ENCODE data around the gene ZIC4. TPM values are rescaled to one million over a fixed set of nuclear protein-coding genes. Genes with fewer than 3 reads are reported as not detected.

Gene ZIC4
- total and polyA plus RNA-seq, 10 of the 15 experiments (the other 5 are each of a cell fraction or from before 2014, with no cell fraction given) = not detected

DNA sequence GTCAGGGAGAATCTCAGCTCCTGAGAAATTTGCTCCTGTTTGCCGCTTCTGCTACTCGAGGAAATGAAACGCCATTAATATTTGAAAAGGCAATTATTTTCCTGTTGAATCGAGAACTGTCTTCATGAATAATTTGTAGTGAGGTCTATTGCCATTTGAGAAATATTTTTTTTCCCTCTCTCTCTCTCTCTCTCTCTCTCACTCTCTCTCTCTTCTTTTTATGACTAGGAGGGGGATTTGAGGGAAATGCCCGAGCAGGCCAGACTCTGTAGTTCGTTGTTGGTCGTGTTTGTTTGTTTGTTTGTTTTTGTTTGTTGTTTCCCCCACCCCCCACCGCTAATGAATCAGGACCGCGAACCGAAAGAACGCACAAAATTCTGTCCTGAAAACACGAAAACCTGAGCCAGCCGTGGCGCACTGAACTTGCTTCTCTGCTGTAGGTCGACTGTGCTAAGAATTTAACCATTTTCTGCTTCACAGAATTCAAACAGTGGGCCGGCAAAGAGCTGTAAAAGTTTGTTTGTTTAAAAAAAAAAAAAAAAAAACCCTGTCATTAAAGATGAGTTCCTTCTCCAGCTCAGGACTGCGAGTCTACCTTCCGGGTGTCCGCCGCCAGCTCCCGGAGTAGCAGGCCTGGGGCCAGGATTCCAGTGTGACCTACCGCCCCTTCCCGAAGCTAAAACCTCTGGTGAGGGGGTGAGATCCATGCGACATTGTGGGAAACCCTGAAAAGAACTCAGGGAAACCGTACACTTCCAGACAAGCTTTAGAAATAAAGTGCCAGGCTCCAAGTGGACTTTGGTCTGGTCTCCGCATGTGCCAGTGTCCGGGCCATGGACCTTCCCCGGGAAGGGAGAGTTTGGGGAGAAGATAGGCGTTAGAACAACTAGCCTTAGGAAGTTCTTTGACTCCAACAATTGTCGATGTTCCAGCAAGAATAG is 12.1 kb downstream of the ZIC4 start:
- no TSS peak for BruUV-seq (replicated peaks)
- ChIA-PET CTCF (no interaction called here), RAD21 (ENCODE audit: unreplicated experiment) (no interaction called here), SMC1A (ENCODE audit: uncharacterized antibody, unreplicated experiment) (interaction anchor here (0.6 kb wide), 1 partner anchor 66 kb away, joined by 3 read pairs; no protein-coding TSS in a partner anchor), POLR2A (no interaction called here)
- Histone ChIP-seq H3K79me2 (ENCODE audit: control insufficient read depth, insufficient read depth, low read length) (no peaks in the 10 kb centered on the region), H4K20me1 (ENCODE audit: control insufficient read depth, insufficient read depth) (no peaks in the 10 kb centered on the region), H3K27ac (ENCODE audit: control insufficient read depth, insufficient read depth) (no peak overlapping the region), H3K4me2 (ENCODE audit: control insufficient read depth, insufficient read depth) (no peak overlapping the region), H2AFZ (ENCODE audit: control insufficient read depth, low read depth, low read length) (no peak overlapping the region), H3K27me3 (replicated peaks in 1 of 2; ENCODE audit: control insufficient read depth in 2 of 2, insufficient read depth in 2 of 2, low read length in 1 of 2) (peaks cover 2 to 17% of the 10 kb centered on the region in 2 experiments), H3K9ac (ENCODE audit: control insufficient read depth, insufficient read depth, low read length) (no peak overlapping the region), H3K4me1 (ENCODE audit: control insufficient read depth, insufficient read depth, low read length) (no peaks in the 10 kb centered on the region), H3K9me3 (replicated peaks; ENCODE audit: control insufficient read depth, insufficient read depth, low read length) (peaks cover 8% of the 10 kb centered on the region; the same call in 2 of the 3 replicates), H3K36me3 (ENCODE audit: control insufficient read depth in 2 of 2, insufficient read depth in 2 of 2, low read length in 1 of 2) (no peaks in the 10 kb centered on the region), H3K4me3 (no peak overlapping the region)
- DNase-seq (ENCODE audit: low read depth, low spot score) = no peak
- 30% methylated on average over 31 of the region's 31 CpGs for WGBS (ENCODE audit: insufficient coverage, insufficient replicate concordance, low lambda C conversion rate, missing lambda C conversion rate)
- in situ Hi-C loops (cut with MboI) (no loop called here), intact Hi-C loops (cut with micrococcal nuclease; ENCODE audit: unreplicated experiment) (no loop called here)
- no peak for ATAC-seq
- FAIRE-seq = no peak
- TF ChIP-seq, protein P1, sequence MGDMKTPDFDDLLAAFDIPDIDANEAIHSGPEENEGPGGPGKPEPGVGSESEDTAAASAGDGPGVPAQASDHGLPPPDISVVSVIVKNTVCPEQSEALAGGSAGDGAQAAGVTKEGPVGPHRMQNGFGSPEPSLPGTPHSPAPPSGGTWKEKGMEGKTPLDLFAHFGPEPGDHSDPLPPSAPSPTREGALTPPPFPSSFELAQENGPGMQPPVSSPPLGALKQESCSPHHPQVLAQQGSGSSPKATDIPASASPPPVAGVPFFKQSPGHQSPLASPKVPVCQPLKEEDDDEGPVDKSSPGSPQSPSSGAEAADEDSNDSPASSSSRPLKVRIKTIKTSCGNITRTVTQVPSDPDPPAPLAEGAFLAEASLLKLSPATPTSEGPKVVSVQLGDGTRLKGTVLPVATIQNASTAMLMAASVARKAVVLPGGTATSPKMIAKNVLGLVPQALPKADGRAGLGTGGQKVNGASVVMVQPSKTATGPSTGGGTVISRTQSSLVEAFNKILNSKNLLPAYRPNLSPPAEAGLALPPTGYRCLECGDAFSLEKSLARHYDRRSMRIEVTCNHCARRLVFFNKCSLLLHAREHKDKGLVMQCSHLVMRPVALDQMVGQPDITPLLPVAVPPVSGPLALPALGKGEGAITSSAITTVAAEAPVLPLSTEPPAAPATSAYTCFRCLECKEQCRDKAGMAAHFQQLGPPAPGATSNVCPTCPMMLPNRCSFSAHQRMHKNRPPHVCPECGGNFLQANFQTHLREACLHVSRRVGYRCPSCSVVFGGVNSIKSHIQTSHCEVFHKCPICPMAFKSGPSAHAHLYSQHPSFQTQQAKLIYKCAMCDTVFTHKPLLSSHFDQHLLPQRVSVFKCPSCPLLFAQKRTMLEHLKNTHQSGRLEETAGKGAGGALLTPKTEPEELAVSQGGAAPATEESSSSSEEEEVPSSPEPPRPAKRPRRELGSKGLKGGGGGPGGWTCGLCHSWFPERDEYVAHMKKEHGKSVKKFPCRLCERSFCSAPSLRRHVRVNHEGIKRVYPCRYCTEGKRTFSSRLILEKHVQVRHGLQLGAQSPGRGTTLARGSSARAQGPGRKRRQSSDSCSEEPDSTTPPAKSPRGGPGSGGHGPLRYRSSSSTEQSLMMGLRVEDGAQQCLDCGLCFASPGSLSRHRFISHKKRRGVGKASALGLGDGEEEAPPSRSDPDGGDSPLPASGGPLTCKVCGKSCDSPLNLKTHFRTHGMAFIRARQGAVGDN (IDR thresholded peaks at IDR 0.05) = no peak
- TF ChIP-seq, protein P2, sequence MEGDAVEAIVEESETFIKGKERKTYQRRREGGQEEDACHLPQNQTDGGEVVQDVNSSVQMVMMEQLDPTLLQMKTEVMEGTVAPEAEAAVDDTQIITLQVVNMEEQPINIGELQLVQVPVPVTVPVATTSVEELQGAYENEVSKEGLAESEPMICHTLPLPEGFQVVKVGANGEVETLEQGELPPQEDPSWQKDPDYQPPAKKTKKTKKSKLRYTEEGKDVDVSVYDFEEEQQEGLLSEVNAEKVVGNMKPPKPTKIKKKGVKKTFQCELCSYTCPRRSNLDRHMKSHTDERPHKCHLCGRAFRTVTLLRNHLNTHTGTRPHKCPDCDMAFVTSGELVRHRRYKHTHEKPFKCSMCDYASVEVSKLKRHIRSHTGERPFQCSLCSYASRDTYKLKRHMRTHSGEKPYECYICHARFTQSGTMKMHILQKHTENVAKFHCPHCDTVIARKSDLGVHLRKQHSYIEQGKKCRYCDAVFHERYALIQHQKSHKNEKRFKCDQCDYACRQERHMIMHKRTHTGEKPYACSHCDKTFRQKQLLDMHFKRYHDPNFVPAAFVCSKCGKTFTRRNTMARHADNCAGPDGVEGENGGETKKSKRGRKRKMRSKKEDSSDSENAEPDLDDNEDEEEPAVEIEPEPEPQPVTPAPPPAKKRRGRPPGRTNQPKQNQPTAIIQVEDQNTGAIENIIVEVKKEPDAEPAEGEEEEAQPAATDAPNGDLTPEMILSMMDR (IDR thresholded peaks at IDR 0.05 in 2 of 3, conservative IDR thresholded peaks at IDR 0.05 in 1 of 3; ENCODE audit: control insufficient read depth in 2 of 3, extremely low read depth in 1 of 3, insufficient read depth in 1 of 3, low read depth in 3 of 3, low read length in 3 of 3) = no peak
- TF ChIP-seq RUNX3 (IDR thresholded peaks at IDR 0.05; ENCODE audit: low read length) (no peak), TBL1XR1 (IDR thresholded peaks at IDR 0.05; ENCODE audit: low read depth, low read length) (no peak), NR2C1 (IDR thresholded peaks at IDR 0.05) (no peak), HDAC6 (IDR thresholded peaks at IDR 0.05; ENCODE audit: unreplicated experiment) (no peak), ZBED1 (IDR thresholded peaks at IDR 0.05; ENCODE audit: borderline replicate concordance) (no peak), SMC3 (IDR thresholded peaks at IDR 0.05; ENCODE audit: borderline replicate concordance, low read length) (no peak), CHD4 (IDR thresholded peaks at IDR 0.05) (no peak), WRNIP1 (IDR thresholded peaks at IDR 0.05; ENCODE audit: borderline replicate concordance, low read depth, low read length) (no peak)
- TF ChIP-seq, protein P3, sequence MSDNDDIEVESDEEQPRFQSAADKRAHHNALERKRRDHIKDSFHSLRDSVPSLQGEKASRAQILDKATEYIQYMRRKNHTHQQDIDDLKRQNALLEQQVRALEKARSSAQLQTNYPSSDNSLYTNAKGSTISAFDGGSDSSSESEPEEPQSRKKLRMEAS (IDR thresholded peaks at IDR 0.05; ENCODE audit: low read depth, low read length) = no peak

Data from GM12878 (cell line).